Loucy (cell line): ENCODE measurements around the gene LRP1-AS.

Source experiments
- CTCF ChIP-seq: fragments of 200-600 bp; sonication (generic); conservative IDR thresholded peaks from 2 replicates; pipeline ENCODE4 v1.5.1; 2014; ENCODE audit warnings: mild to moderate bottlenecking, antibody characterized with exemption, low read length
- EZH2phosphoT487 ChIP-seq: fragments of 200-600 bp; IDR thresholded peaks from 2 replicates; pipeline ENCODE4 v1.6.1; 2018; ENCODE audit warnings: antibody characterized with exemption, mild to moderate bottlenecking, moderate library complexity, borderline replicate concordance

GRCh38 chr12:57182918-57183575 is 35.6 kb upstream of the LRP1-AS start:
- TF ChIP-seq CTCF = peak; percentile 93
- TF ChIP-seq EZH2phosphoT487 = no peak
